GM18909 (cell line): ENCODE data around the gene IL27RA.

Experiments used
- ATAC-seq: cut with Tn5 transposase; IDR thresholded peaks from one replicate; pipeline ENCODE4 v1.9.1; 2021; ENCODE audit warnings: mild to moderate bottlenecking; ENCODE audit not compliant: unreplicated experiment, poor library complexity

The IL27RA gene

GRCh38 chr19:14031719-14032480, at the start of gene IL27RA:
Gene IL27RA, plus strand, starts transcription at chr19:14031762. Its CDS starts 111 bp downstream, at chr19:14031873.
- peak; percentile 65 for ATAC-seq

- no peak for ATAC-seq
Measured at GRCh38 chr19:13981988-13982501, 49.5 kb upstream of the IL27RA start.

- ATAC-seq: no peak
Measured at GRCh38 chr19:13982773-13983172, 48.8 kb upstream of the IL27RA start.

- ATAC-seq: no peak
Measured at GRCh38 chr19:13983213-13983889, 48.2 kb upstream of the IL27RA start.

GRCh38 chr19:13984186-13984585, 47.4 kb upstream of the IL27RA start:
- ATAC-seq: no peak

DNA sequence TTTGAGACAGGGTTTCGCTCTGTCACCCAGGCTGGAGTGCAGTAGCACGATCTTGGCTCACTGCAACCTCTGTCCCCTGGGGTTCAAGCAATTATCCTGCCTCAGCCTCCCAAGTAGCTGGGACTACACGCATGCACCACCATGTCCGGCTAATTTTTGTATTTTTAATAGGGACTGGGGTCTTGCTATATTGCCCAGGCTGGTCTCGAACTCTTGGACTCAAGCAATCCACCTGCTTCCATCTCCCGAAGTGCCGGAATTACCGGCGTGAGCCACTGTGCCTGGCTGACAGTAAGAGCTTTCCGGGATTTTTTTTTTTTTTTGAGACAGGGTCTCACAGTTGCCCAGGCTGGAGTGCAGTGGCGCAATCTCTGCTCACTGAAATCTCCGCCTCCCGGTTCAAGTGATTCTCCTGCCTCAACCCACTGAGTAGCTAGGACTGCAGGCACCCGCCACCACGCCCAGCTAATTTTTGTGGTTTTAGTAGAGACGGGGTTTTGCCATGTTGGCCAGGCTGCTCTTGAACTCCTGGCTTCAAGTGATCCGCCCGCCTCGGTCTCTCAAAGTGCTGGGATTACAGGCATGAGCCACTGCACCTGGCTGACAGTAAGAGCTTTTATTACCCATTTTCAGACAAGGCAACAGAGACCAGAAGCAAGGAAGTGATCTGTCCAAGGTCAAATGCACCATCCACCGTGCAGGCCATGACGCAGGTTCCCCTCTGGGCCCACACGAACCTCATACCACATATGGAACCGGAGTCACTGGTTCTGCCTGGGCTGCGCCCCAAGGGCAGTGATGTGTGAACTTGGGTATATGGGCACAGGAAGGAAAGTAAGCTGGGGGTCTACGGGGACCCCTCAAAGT, 46.5 kb upstream of the IL27RA start:
- no peak for ATAC-seq

DNA sequence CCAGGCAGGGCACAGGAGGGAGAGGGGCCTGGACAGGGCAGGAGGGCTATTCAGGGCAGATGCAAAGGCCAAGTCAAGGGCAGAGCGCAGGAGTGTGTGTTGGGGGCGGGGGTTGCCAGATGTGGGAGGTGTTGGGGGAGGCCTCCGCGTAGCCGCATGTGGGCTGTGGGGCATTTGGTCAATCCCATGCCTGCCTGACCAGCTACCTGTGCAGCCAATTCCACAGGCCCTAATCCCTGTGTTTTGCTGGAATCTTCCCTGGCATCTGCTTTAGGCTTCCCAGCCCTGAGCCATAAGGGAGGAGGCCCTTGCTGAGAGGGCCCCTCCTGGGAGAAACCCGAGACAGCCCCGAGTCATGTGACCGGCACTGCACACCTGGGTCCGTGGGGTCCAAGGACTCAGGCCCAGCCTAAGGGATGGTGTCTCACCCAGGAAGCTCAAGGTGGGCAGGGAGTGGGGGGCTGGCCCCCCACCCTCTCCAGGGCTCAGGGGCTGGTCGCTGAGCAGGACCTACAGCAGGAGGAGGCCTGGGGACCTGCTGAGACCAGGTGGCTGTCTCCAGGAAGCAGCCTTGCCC, 45.7 kb upstream of the IL27RA start:
- peak; percentile 17 for ATAC-seq

DNA sequence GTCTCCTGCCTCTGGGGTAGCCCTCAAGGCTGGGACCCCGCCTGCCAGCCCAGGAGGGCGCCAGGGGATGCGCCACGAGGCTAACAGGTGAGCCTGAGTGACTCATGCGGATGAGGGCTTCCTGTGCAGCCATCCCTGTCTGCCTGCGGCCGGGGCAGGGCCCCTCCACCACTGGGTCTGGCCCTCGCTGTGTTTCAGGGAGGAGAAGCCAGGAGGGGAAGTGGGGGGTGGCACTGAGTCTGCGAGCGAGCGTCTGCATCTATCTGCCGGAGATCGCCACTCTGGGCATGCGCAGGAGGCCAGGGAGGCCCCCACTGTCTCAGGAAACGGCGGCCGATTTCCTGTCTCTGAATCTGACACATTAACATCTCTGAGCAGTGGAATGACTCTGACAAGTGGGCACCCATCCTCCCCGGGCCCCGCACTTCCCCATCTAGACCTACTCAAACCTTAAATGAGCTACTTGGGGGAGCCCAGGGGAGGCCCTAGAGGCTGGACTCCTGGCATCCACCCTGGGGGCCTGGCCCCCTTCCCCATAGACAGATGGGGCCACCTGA, 45.1 kb upstream of the IL27RA start:
- ATAC-seq: peak; percentile 82

- no peak for ATAC-seq
Measured at GRCh38 chr19:13987101-13987890, 44.3 kb upstream of the IL27RA start.

DNA sequence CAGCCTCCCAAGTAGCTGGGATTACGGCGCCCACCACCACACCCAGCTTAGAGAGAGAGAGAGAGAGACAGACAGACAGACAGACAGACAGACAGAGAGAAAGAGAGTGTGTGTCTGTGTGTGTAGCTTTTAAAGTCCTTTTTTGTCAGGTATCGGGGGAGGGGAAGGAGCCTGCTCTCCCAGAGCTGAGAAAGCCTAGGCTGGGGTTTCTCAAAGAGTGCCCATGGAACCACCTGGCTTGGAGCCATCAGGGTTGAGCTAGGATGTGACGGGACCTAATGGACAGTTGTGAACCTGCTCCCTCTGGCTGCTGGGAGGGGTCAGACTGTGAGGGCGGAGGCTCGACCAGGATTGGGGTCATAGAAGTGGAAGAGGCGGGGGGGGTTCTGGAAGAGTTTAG, 42.1 kb upstream of the IL27RA start:
- ATAC-seq: no peak

DNA sequence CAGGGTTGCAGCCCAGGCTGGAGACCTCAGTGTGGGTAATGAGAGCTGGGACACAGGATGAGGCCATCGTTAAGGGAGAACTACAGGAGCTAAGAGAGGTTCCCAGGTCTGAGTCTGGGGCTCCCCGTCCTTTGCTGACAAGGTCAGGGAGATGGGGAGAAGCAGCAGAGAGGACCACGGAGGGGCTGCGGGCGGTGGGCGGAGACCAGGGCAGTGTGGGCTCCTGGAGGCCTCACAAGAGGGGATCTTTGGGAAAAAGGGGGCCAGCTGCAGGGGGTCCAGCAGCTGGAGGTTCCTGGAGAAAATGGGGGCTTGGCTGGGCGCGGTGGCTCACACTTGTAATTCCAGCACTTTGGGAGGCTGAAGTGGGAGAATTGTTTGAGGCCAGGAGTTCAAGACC, 41.5 kb upstream of the IL27RA start:
- ATAC-seq: no peak

GRCh38 chr19:13992025-13992424, 39.5 kb upstream of the IL27RA start:
- ATAC-seq: no peak

DNA sequence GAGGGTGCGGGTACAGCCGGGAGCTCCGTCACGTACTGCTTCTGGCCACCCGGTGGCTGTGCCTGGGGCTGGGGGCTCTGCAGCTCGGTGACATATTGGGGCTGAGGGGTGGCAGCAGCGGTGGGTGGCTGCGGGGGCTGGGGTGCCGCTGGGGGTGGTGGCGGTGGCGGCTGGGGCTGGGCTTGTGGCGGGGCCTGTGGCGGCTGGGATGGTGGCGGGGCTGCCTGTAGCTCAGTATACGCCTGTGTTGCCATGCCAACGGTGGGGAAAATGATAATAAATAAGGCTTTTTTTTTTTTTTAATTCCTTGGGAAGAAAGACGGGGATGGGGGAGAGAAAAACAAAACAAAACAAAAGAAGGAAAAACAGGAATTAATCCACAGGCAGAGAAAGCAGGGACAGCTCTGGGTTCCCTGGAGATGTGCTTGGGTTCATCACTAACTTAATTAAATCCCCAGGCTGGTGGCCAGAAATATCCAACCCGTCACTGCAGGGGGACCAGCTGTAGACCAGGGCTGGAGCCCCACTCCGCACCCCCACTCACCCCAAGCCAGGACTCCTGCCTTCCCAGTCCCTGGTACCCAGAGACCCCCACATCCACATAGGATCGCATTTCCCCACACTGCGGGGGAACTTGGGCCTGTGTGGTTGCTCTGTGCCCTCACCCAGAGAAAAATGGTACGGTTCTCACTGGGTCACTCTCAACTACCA, 37.8 kb upstream of the IL27RA start:
- ATAC-seq: no peak

DNA sequence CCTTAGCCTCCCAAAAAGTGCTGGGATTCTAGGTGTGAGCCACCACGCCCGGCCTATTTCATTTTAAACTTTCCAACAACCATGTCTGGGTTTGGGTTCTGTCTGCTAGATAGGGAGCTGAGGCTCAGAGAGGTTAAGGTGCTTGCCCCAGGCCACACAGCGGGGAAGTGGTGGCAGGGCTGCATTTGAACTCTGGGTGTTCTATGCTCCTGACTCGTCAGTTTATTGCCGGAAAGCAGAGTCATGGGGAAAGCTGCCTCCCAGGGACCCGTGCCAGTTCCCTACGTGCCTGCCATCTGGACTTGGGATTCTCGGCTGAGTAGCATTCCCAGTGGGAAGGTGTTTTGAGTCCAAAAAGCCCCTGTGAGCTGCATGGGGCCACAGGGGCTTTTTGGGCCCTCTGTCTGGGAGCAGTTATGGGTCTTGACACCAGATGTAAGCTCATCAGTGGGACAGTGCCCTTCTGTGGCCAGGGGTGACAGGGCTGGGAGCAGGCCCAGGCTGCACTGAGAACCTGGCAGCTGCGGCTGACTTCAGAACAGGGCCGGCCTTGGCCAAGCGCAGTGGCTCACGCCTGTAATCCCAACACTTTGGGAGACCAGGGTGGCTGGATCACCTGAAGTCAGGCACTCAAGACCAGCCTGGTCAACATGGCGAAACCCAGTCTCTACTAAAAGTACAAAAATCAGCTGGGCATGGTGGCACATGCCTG, 36.4 kb upstream of the IL27RA start:
- ATAC-seq: no peak

GRCh38 chr19:13995878-13996765, 35.4 kb upstream of the IL27RA start:
- no peak for ATAC-seq

- no peak for ATAC-seq
Measured at GRCh38 chr19:13996928-13997630, 34.5 kb upstream of the IL27RA start.

GRCh38 chr19:13997631-13997962, 34.0 kb upstream of the IL27RA start:
- ATAC-seq: no peak
